ENCODE data around the gene DCST2.
A peak's percentile ranks its signal among the peaks of the same experiment; 100 is the strongest.

The DCST2 gene

GRCh38 chr1:155008015-155008941 is 25.3 kb downstream of the DCST2 start:
- no peak for DNase-seq

- DNase-seq = no peak
These were observed 26.2 kb downstream of the DCST2 start for GRCh38 chr1:155007251-155007828.

GRCh38 chr1:155006601-155007101 is 26.9 kb downstream of the DCST2 start:
- DNase-seq = no peak

- no peak for DNase-seq
These were observed 28.2 kb downstream of the DCST2 start for GRCh38 chr1:155005076-155006011.

GRCh38 chr1:155004352-155005075 is 29.1 kb downstream of the DCST2 start:
- DNase-seq = no peak

- peak; percentile 56 for DNase-seq
These were observed 29.7 kb downstream of the DCST2 start for GRCh38 chr1:155003766-155004351.

- DNase-seq = no peak
These were observed 30.3 kb downstream of the DCST2 start for GRCh38 chr1:155003227-155003765.

- DNase-seq = no peak
These were observed 30.9 kb downstream of the DCST2 start, which contains the start of gene ZBTB7B for GRCh38 chr1:155002464-155003226. ZBTB7B (plus strand) TSS chr1:155002802; CDS start chr1:155014661, 11,859 bp downstream.

GRCh38 chr1:155001675-155002463 is 31.7 kb downstream of the DCST2 start:
- peak; percentile 99 for DNase-seq

- DNase-seq = no peak
These were observed 32.2 kb downstream of the DCST2 start for GRCh38 chr1:155001425-155001674.

GRCh38 chr1:155000726-155001424 is 32.7 kb downstream of the DCST2 start:
- DNase-seq = peak; percentile 81

GRCh38 chr1:155000411-155000725 is 33.2 kb downstream of the DCST2 start:
- no peak for DNase-seq

GRCh38 chr1:154999571-155000410 is 33.8 kb downstream of the DCST2 start:
- DNase-seq = no peak

- peak; percentile 75 for DNase-seq
These were observed 34.6 kb downstream of the DCST2 start for GRCh38 chr1:154998818-154999570.

GRCh38 chr1:154998201-154998780 is 35.3 kb downstream of the DCST2 start:
- DNase-seq = no peak

- no peak for DNase-seq
These were observed 36.4 kb downstream of the DCST2 start for GRCh38 chr1:154996966-154997701.

All from fibroblast of upper back skin (primary cell).